A673 (cell line): ENCODE measurements around the gene SSC5D. TPM values are rescaled to one million over a fixed set of nuclear protein-coding genes. Genes with fewer than 3 reads are reported as not detected.

ENCODE experiments used
- BruUV-seq: library from RNA; stranded (reverse); fragments of 400-500 nt; replicated peaks from 2 replicates; lab custom pipeline; 2021; lab: Mats Ljungman, UMichigan
- CTCF ChIA-PET: fragments of 300-600 bp; sonication (Branson Sonifier 250); formaldehyde crosslinking; loops from one replicate; lab custom pipeline; 2022; ENCODE audit warnings: antibody characterized with exemption; lab: Charles Lee
- POLR2A ChIA-PET: fragments of 300-600 bp; sonication (Branson Sonifier 250); formaldehyde crosslinking; loops from one replicate; lab custom pipeline; 2022; ENCODE audit warnings: antibody characterized with exemption; ENCODE audit not compliant: low non-redundant PET; lab: Charles Lee
- DNase-seq: peaks from one replicate; pipeline ENCODE4 v3.0.0-alpha.2; 2015; ENCODE audit warnings: low spot score
- H3K27ac ChIP-seq: fragments of 200-600 bp; sonication (generic); 2 replicates; pipeline ENCODE4 v1.5.1; 2016; ENCODE audit warnings: mixed run types, low read depth, mild to moderate bottlenecking, mixed read lengths, antibody characterized with exemption, low read length; ENCODE audit not compliant: poor library complexity, severe bottlenecking
- H3K27me3 ChIP-seq: fragments of 200-600 bp; sonication (generic); replicated peaks from 2 replicates; pipeline ENCODE4 v1.6.1; 2017; ENCODE audit warnings: mixed run types, low read depth, mild to moderate bottlenecking, mixed read lengths, antibody characterized with exemption, low read length; ENCODE audit not compliant: insufficient read depth, poor library complexity
- H3K36me3 ChIP-seq: fragments of 200-600 bp; sonication (generic); 2 replicates; pipeline ENCODE4 v1.6.1; 2016; ENCODE audit warnings: mixed run types, mild to moderate bottlenecking, mixed read lengths, antibody characterized with exemption, low read length; ENCODE audit not compliant: insufficient read depth, poor library complexity, severe bottlenecking
- H3K4me1 ChIP-seq: fragments of 200-600 bp; sonication (generic); 2 replicates; pipeline ENCODE4 v1.6.1; 2017; ENCODE audit warnings: mixed run types, mild to moderate bottlenecking, mixed read lengths, antibody characterized with exemption, low read length; ENCODE audit not compliant: insufficient read depth, poor library complexity, severe bottlenecking
- H3K4me3 ChIP-seq: fragments of 200-600 bp; sonication (generic); 2 replicates; pipeline ENCODE4 v1.5.1; 2016; ENCODE audit warnings: low read depth, mixed run types, mild to moderate bottlenecking, mixed read lengths, low read length; ENCODE audit not compliant: poor library complexity, severe bottlenecking
- H3K9me3 ChIP-seq: fragments of 200-600 bp; sonication (generic); 2 replicates; pipeline ENCODE4 v1.6.1; 2016; ENCODE audit warnings: mixed run types, low read depth, mild to moderate bottlenecking, mixed read lengths, antibody characterized with exemption, low read length; ENCODE audit not compliant: poor library complexity, severe bottlenecking
- EZH2 ChIP-seq: fragments of 200-600 bp; sonication (generic); IDR thresholded peaks from 2 replicates; pipeline ENCODE4 v1.6.1; 2017; ENCODE audit warnings: borderline replicate concordance, low read depth, mild to moderate bottlenecking, mixed read lengths, antibody characterized with exemption, low read length; ENCODE audit not compliant: poor library complexity, severe bottlenecking
- intact Hi-C: fragments of 100-400 bp; cut with micrococcal nuclease; formaldehyde crosslinking; loops from one replicate; pipeline ENCODE4 v1.10.0; 2022; ENCODE audit not compliant: unreplicated experiment
- total RNA-seq: library from RNA; stranded (reverse); gene quantifications from 2 replicates; pipeline ENCODE4 v1.2.3, GENCODE V29; 2021
- TF ChIP-seq, protein P1 (sequence below): fragments of 300-800, 200-600 bp; sonication (generic); conservative IDR thresholded peaks from 2 replicates; pipeline ENCODE4 v1.5.1; 2017; ENCODE audit warnings: low read depth, mild to moderate bottlenecking, antibody characterized with exemption, low read length, moderate library complexity, mixed read lengths

SSC5D gene
- total RNA-seq, 1 experiment from 2014 or later: 1.4 TPM

DNA sequence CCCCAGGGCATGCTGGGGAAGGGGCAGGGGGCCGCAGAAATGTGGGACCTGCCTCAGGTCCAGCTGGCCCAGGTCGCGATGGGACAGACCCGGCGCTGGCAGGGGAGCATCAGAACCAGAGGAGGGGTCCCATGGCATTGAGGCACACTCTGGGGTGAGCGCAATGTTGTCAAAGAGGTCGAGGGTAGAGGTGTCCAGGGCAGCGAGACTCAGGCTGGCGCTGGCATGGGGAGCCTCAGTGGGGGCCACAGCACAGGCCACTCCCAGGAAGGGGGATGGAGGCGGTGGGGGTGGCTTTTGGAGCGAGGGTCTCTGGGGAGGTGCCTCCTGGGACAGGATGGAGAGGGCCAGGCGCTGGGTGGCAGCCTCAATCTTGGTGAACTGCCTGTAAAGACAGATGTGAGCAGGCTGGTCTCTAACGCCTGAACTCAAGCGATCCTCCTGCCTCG lies 24.6 kb upstream of the SSC5D start:
- POLR2A ChIA-PET: no interaction called here
- no TSS peak for BruUV-seq
- CTCF ChIA-PET: no interaction called here

DNA sequence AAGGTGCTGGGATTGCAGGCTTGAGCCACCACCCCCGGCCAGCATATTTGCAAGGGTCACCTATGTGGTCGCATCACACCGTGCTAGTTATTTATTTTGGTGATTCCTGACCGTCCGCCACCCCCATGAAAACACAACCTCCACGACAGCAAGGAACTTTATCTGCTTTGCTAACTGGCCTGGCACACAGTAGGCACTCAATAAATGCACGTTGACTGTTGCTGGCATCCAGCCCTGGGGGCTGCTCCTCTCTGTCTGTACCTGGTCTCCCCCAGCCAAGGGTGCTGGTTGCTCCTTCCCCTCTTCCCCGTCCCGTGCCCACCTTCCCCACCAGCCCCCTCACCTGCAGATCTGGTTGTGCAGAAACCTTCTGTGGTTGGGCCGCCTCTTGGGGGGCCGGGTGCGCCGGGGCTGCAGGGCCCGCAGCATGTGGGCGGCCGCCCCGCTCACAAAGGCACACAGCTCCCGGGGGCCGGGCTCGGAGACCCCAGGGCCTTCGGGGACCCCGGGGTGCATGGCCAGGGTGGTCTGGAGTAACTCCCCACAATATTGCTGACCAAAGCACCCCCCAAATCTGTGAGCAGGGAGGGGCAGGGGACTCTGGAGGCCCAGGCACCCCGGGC lies 24.1 kb upstream of the SSC5D start:
- intact Hi-C loops: loop anchor here (5.0 kb wide), 1 partner anchor 143 kb away; the partner anchor contains the start of gene ZNF865

More for the DNA sequence above, 24.6 kb upstream of the SSC5D start:
- H3K27me3 ChIP-seq: no peaks in the 10 kb centered on the region
- H3K4me1 ChIP-seq: peaks cover 31% of the 10 kb centered on the region
- DNase-seq: no peak
- no peaks in the 10 kb centered on the region for H3K36me3 ChIP-seq
- TF ChIP-seq, protein P1, sequence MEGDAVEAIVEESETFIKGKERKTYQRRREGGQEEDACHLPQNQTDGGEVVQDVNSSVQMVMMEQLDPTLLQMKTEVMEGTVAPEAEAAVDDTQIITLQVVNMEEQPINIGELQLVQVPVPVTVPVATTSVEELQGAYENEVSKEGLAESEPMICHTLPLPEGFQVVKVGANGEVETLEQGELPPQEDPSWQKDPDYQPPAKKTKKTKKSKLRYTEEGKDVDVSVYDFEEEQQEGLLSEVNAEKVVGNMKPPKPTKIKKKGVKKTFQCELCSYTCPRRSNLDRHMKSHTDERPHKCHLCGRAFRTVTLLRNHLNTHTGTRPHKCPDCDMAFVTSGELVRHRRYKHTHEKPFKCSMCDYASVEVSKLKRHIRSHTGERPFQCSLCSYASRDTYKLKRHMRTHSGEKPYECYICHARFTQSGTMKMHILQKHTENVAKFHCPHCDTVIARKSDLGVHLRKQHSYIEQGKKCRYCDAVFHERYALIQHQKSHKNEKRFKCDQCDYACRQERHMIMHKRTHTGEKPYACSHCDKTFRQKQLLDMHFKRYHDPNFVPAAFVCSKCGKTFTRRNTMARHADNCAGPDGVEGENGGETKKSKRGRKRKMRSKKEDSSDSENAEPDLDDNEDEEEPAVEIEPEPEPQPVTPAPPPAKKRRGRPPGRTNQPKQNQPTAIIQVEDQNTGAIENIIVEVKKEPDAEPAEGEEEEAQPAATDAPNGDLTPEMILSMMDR: no peak
- no peak for TF ChIP-seq EZH2
- no peak overlapping the region for H3K4me3 ChIP-seq
- no peaks in the 10 kb centered on the region for H3K9me3 ChIP-seq
- intact Hi-C loops: loop anchor here (5.0 kb wide), 1 partner anchor 144 kb away; the partner anchor contains the start of gene ZNF865
- H3K27ac ChIP-seq: no peak overlapping the region

DNA sequence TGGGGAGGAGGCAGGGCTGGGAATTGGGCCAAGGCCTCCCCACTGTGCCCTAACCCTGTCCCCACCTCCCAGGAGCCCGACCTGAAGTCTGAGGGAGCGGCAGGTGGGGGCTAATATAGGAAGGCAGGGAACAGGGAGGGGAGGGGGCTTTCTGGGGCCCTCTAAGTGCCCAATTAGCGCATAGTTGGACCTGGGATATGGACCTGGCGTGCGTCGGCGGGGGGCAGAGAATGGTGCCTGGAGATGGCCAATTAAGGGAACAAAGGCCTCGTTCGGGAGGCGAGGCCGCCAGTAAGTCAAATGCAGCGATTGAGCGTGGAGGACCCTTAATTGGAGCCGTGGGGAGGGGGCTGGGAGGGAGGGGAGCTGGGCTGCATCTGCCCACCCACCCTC lies 23.6 kb upstream of the SSC5D start, which contains the start of gene C19orf85:
TSS of gene C19orf85 (minus strand) at position 90 of the 393 bp plus-strand sequence. CDS start 197 bp downstream, outside the sequence.
- BruUV-seq: no TSS peak
- no peak for DNase-seq
- Histone ChIP-seq H3K4me3 (no peak within 1 kb of the TSS), H3K27me3 (no peaks in the 10 kb centered on the region), H3K27ac (no peak within 1 kb of the TSS), H3K4me1 (peaks cover 20% of the 10 kb centered on the region), H3K9me3 (no peaks in the 10 kb centered on the region), H3K36me3 (no peaks in the 10 kb centered on the region)
- ChIA-PET POLR2A (no interaction called here), CTCF (no interaction called here)
- intact Hi-C loops: loop anchor here (5.0 kb wide), 2 partner anchors 38 to 143 kb away; partner anchors contain the start of gene ZNF865
- TF ChIP-seq, protein P1: no peak
- no peak for TF ChIP-seq EZH2

More for the DNA sequence above, 24.1 kb upstream of the SSC5D start:
- H3K27me3 ChIP-seq: no peaks in the 10 kb centered on the region
- no peaks in the 10 kb centered on the region for H3K36me3 ChIP-seq
- ChIA-PET POLR2A (no interaction called here), CTCF (no interaction called here)
- TF ChIP-seq EZH2: no peak
- TF ChIP-seq, protein P1: no peak
- no peak overlapping the region for H3K4me3 ChIP-seq
- H3K9me3 ChIP-seq: no peaks in the 10 kb centered on the region
- H3K27ac ChIP-seq: no peak overlapping the region
- H3K4me1 ChIP-seq: peaks cover 25% of the 10 kb centered on the region
- no TSS peak for BruUV-seq
- no peak for DNase-seq
